ENCODE data around the gene EPB41L1. TPM values are rescaled to one million over a fixed set of nuclear protein-coding genes. Genes with fewer than 3 reads are reported as not detected.

The EPB41L1 gene
- total and polyA plus RNA-seq, 2 experiments from 2014 or later = 24.1 to 48.7 TPM

GRCh38 chr20:36145877-36146707 lies 8.4 kb upstream of the EPB41L1 start (continued):
- no peak for TF ChIP-seq ETS1 (IDR thresholded peaks at IDR 0.05)
- no peak for TF ChIP-seq CREB1 (CRISPR knock-in tag; IDR thresholded peaks at IDR 0.05; ENCODE audit: low read depth)
- TF ChIP-seq ZNF114 (CRISPR knock-in tag; IDR thresholded peaks at IDR 0.05) = no peak
- no peak for TF ChIP-seq EZH2phosphoT487 (IDR thresholded peaks at IDR 0.05; ENCODE audit: unreplicated experiment)
- no peak for TF ChIP-seq POLR2AphosphoS5 (IDR thresholded peaks at IDR 0.05; ENCODE audit: low read depth)
- no peak for TF ChIP-seq NANOG (IDR thresholded peaks at IDR 0.05; ENCODE audit: borderline replicate concordance)

GRCh38 chr20:36147690-36148089 lies 6.8 kb upstream of the EPB41L1 start:
- no peak for ATAC-seq
- no peaks in the 10 kb centered on the region for H3K9me3 Mint-ChIP-seq

GRCh38 chr20:36148439-36148838 lies 6.1 kb upstream of the EPB41L1 start:
- H3K79me2 ChIP-seq (replicated peaks; ENCODE audit: insufficient read depth) = no peaks in the 10 kb centered on the region
- H3K9me2 ChIP-seq (ENCODE audit: insufficient read depth) = no peaks in the 10 kb centered on the region
- ATAC-seq = no peak
- H3K27ac ChIP-seq (ENCODE audit: low read depth) = no peak overlapping the region
- H3K4me3 Mint-ChIP-seq = no peak overlapping the region
- H3K36me3 ChIP-seq (ENCODE audit: insufficient read depth) = no peaks in the 10 kb centered on the region
- no peaks in the 10 kb centered on the region for H3K36me3 Mint-ChIP-seq (ENCODE audit: low read depth)
- H3K4me1 ChIP-seq (ENCODE audit: insufficient read depth) = no peaks in the 10 kb centered on the region
- no peaks in the 10 kb centered on the region for H3K9me3 Mint-ChIP-seq
- H3K4me2 ChIP-seq = no peak overlapping the region
- DNase-seq (ENCODE audit: low spot score) = no peak
- H3K27ac Mint-ChIP-seq = no peak overlapping the region
- no peak overlapping the region for H2AFZ ChIP-seq
- H3K27me3 ChIP-seq (ENCODE audit: insufficient read depth) = no peaks in the 10 kb centered on the region
- no peaks in the 10 kb centered on the region for H4K20me1 ChIP-seq (replicated peaks; ENCODE audit: insufficient read depth)
- H3K4me1 Mint-ChIP-seq = peaks cover 5% of the 10 kb centered on the region
- peaks cover 2% of the 10 kb centered on the region for H3K27me3 Mint-ChIP-seq (ENCODE audit: insufficient read depth, low read depth, poor library complexity)
- H3K4me3 ChIP-seq = no peak overlapping the region
- no peaks in the 10 kb centered on the region for H3F3A ChIP-seq (replicated peaks; ENCODE audit: low read depth)
- TF ChIP-seq JUNB (IDR thresholded peaks at IDR 0.05; ENCODE audit: unreplicated experiment) (no peak), POLR2AphosphoS5 (IDR thresholded peaks at IDR 0.05; ENCODE audit: low read depth) (no peak), STAT1 (IDR thresholded peaks at IDR 0.05; ENCODE audit: unreplicated experiment) (no peak), CREB1 (CRISPR knock-in tag; IDR thresholded peaks at IDR 0.05; ENCODE audit: low read depth) (no peak), EZH2 (IDR thresholded peaks at IDR 0.05; ENCODE audit: low read depth, unreplicated experiment) (no peak), REST (IDR thresholded peaks at IDR 0.05; ENCODE audit: unreplicated experiment) (no peak), ZNF331 (CRISPR knock-in tag; IDR thresholded peaks at IDR 0.05; ENCODE audit: low read depth) (no peak), CTCF (conservative IDR thresholded peaks at IDR 0.05; ENCODE audit: low read depth in 2 of 2) (no peak)

More at GRCh38 chr20:36147690-36148089, 6.8 kb upstream of the EPB41L1 start:
- Mint-ChIP-seq H3K4me3 (no peak overlapping the region), H3K4me1 (peaks cover 5% of the 10 kb centered on the region), H3K27me3 (ENCODE audit: insufficient read depth, low read depth, poor library complexity) (no peaks in the 10 kb centered on the region), H3K36me3 (ENCODE audit: low read depth) (no peaks in the 10 kb centered on the region), H3K27ac (no peak overlapping the region)
- no peaks in the 10 kb centered on the region for H3K9me2 ChIP-seq (ENCODE audit: insufficient read depth)
- no peak for DNase-seq (ENCODE audit: low spot score)
- no peak overlapping the region for H3K4me2 ChIP-seq
- no peak overlapping the region for H3K4me3 ChIP-seq
- H3K36me3 ChIP-seq (ENCODE audit: insufficient read depth) = no peaks in the 10 kb centered on the region
- no peaks in the 10 kb centered on the region for H3K79me2 ChIP-seq (replicated peaks; ENCODE audit: insufficient read depth)
- H3K27ac ChIP-seq (ENCODE audit: low read depth) = no peak overlapping the region
- no peaks in the 10 kb centered on the region for H4K20me1 ChIP-seq (replicated peaks; ENCODE audit: insufficient read depth)
- TF ChIP-seq ZNF114 (CRISPR knock-in tag; IDR thresholded peaks at IDR 0.05) = no peak
- no peaks in the 10 kb centered on the region for H3F3A ChIP-seq (replicated peaks; ENCODE audit: low read depth)
- H3K27me3 ChIP-seq (ENCODE audit: insufficient read depth) = no peaks in the 10 kb centered on the region
- H3K4me1 ChIP-seq (ENCODE audit: insufficient read depth) = no peaks in the 10 kb centered on the region
- H2AFZ ChIP-seq = no peak overlapping the region
